Measurements from ENCODE around the gene B9D2. TPM values are rescaled to one million over a fixed set of nuclear protein-coding genes. Genes with fewer than 3 reads are reported as not detected.

The B9D2 gene
- total and polyA plus RNA-seq, 5 donors, result 3.3 to 5.1 (median 3.6) TPM

GRCh38 chr19:41307954-41308449 is 55.9 kb downstream of the B9D2 start:
- Histone ChIP-seq H3K9me3 (ENCODE audit: control insufficient read depth, low read length) (no peaks in the 10 kb centered on the region), H3K27ac (ENCODE audit: low read length) (peak overlapping the region; percentile 86), H3K4me1 (ENCODE audit: control insufficient read depth, insufficient read depth, low read length) (peaks cover 8% of the 10 kb centered on the region), H3K27me3 (ENCODE audit: control insufficient read depth, insufficient read depth) (no peaks in the 10 kb centered on the region), H3K4me3 (ENCODE audit: low read length) (no peak overlapping the region)
- WGBS, result 40% methylated on average over 4 of the region's 4 CpGs
- DNase-seq (no peak), ATAC-seq (peak in 1 of 2 donors; percentile 3)
- intact Hi-C loops (cut with DNase I), result loop anchor here in 3 of 4 donors (5.0 kb wide), 3 partner anchors 46 to 106 kb away; partner anchors contain the start of gene HNRNPUL1 (in 2 of the 3)

GRCh38 chr19:41307090-41307875 is 56.7 kb downstream of the B9D2 start:
- no peak overlapping the region for H3K27ac ChIP-seq (ENCODE audit: low read length)
- DNase-seq (no peak), ATAC-seq (no peak)
- H3K4me3 ChIP-seq (ENCODE audit: low read length), result no peak overlapping the region
- no peaks in the 10 kb centered on the region for H3K9me3 ChIP-seq (ENCODE audit: control insufficient read depth, low read length)
- WGBS, result 62% methylated on average over 8 of the region's 8 CpGs
- H3K4me1 ChIP-seq (ENCODE audit: control insufficient read depth, insufficient read depth, low read length), result peaks cover 8% of the 10 kb centered on the region
- H3K27me3 ChIP-seq (ENCODE audit: control insufficient read depth, insufficient read depth), result no peaks in the 10 kb centered on the region
- intact Hi-C loops (cut with DNase I), result loop anchor here in 3 of 4 donors (5.0 kb wide), 3 partner anchors 45 to 105 kb away; partner anchors contain the start of gene HNRNPUL1 (in 2 of the 3)

GRCh38 chr19:41305927-41306793 is 57.8 kb downstream of the B9D2 start:
- 74% methylated on average over 13 of the region's 13 CpGs for WGBS
- no peak for DNase-seq

GRCh38 chr19:41304706-41305483 is 59.1 kb downstream of the B9D2 start:
- intact Hi-C loops (cut with DNase I), result loop anchor here (5.0 kb wide), 5 partner anchors 38 to 103 kb away; partner anchors contain the start of gene HNRNPUL1 (in 2 of the 4)
- no peak for ATAC-seq
- Histone ChIP-seq H3K4me1 (ENCODE audit: control insufficient read depth, insufficient read depth, low read length) (peaks cover 15% of the 10 kb centered on the region), H3K9me3 (ENCODE audit: control insufficient read depth, low read length) (no peaks in the 10 kb centered on the region), H3K27ac (ENCODE audit: low read length) (no peak overlapping the region), H3K4me3 (ENCODE audit: low read length) (no peak overlapping the region), H3K27me3 (ENCODE audit: control insufficient read depth, insufficient read depth) (no peaks in the 10 kb centered on the region)
- no peak for DNase-seq
- 56% methylated on average over 4 of the region's 4 CpGs for WGBS

More at GRCh38 chr19:41305927-41306793, 57.8 kb downstream of the B9D2 start:
- Histone ChIP-seq H3K27ac (ENCODE audit: low read length) (no peak overlapping the region), H3K9me3 (ENCODE audit: control insufficient read depth, low read length) (no peaks in the 10 kb centered on the region), H3K27me3 (ENCODE audit: control insufficient read depth, insufficient read depth) (no peaks in the 10 kb centered on the region), H3K4me1 (ENCODE audit: control insufficient read depth, insufficient read depth, low read length) (peaks cover 11% of the 10 kb centered on the region), H3K4me3 (ENCODE audit: low read length) (no peak overlapping the region)
- ATAC-seq, result no peak
- intact Hi-C loops (cut with DNase I), result loop anchor here in 3 of 4 donors (5.0 kb wide), 3 partner anchors 44 to 104 kb away; partner anchors contain the start of gene HNRNPUL1 (in 2 of the 3)

Other genes with a start within 250 kb of the B9D2 start
- not detected for gene CYP2F1, start 249.7 kb downstream of the B9D2 start, total RNA-seq
- gene CYP2F1, start 249.7 kb downstream of the B9D2 start, polyA plus RNA-seq, result not detected
- 1 to 10 TPM; 1.1 to 1.7 (median 1.2) TPM for gene CYP2S1, start 170.9 kb downstream of the B9D2 start, total RNA-seq
- 0.14 TPM for gene CYP2S1, start 170.9 kb downstream of the B9D2 start, polyA plus RNA-seq
- gene AXL, start 144.9 kb downstream of the B9D2 start, total RNA-seq, result 10 to 100 TPM; 30.2 to 43.6 (median 38.5) TPM
- 12.3 TPM for gene AXL, start 144.9 kb downstream of the B9D2 start, polyA plus RNA-seq
- 100 to 1,000 TPM; 134 to 152 (median 141) TPM for gene HNRNPUL1, start 99.8 kb downstream of the B9D2 start, total RNA-seq
- 89.4 TPM for gene HNRNPUL1, start 99.8 kb downstream of the B9D2 start, polyA plus RNA-seq
- 10 to 100 TPM; 17.9 to 22.2 (median 18.9) TPM for gene CCDC97, start 54.0 kb downstream of the B9D2 start, total RNA-seq
- gene CCDC97, start 54.0 kb downstream of the B9D2 start, polyA plus RNA-seq, result 12.2 TPM
- 10 to 100 TPM; 27.0 to 39.3 (median 33.3) TPM for gene TGFB1, start 10.2 kb downstream of the B9D2 start, total RNA-seq
- 23.9 TPM for gene TGFB1, start 10.2 kb downstream of the B9D2 start, polyA plus RNA-seq
- 1 to 10 TPM; 4.6 to 6.7 (median 5.8) TPM for gene TMEM91, start 12.4 kb upstream of the B9D2 start, total RNA-seq
- gene TMEM91, start 12.4 kb upstream of the B9D2 start, polyA plus RNA-seq, result 8.5 TPM
- 10 to 100 TPM in 2 of 4 donors, 1 to 10 TPM in 2; 8.6 to 12.6 (median 10.8) TPM for gene EXOSC5, start 33.2 kb upstream of the B9D2 start, total RNA-seq
- gene EXOSC5, start 33.2 kb upstream of the B9D2 start, polyA plus RNA-seq, result 12.2 TPM
- 10 to 100 TPM; 21.0 to 36.1 (median 33.0) TPM for gene BCKDHA, start 33.7 kb upstream of the B9D2 start, total RNA-seq
- 50.4 TPM for gene BCKDHA, start 33.7 kb upstream of the B9D2 start, polyA plus RNA-seq
- 1 to 10 TPM; 2.0 to 3.6 (median 3.1) TPM for gene B3GNT8, start 63.2 kb upstream of the B9D2 start, total RNA-seq
- gene B3GNT8, start 63.2 kb upstream of the B9D2 start, polyA plus RNA-seq, result 3.4 TPM
- 10 to 100 TPM; 52.6 to 86.8 (median 77.5) TPM for gene DMAC2, start 75.8 kb upstream of the B9D2 start, total RNA-seq
- 84.9 TPM for gene DMAC2, start 75.8 kb upstream of the B9D2 start, polyA plus RNA-seq
- gene ERICH4, start 79.0 kb upstream of the B9D2 start, total RNA-seq, result not detected
- gene ERICH4, start 79.0 kb upstream of the B9D2 start, polyA plus RNA-seq, result not detected
- gene CEACAM21, start 212.0 kb upstream of the B9D2 start, total RNA-seq, result 1 to 10 TPM in 2 of 4 donors, under 1 TPM in 2; 0.65 to 1.6 (median 1.2) TPM
- gene CEACAM21, start 212.0 kb upstream of the B9D2 start, polyA plus RNA-seq, result 0.36 TPM